Lung (tissue), 12 donors: ENCODE results near the gene NBL1. TPM values are rescaled to one million over a fixed set of nuclear protein-coding genes. Genes with fewer than 3 reads are reported as not detected.
"Not testable (repeated sequence)": the region's sequence is repeated elsewhere in the genome, so short reads cannot be mapped to it uniquely, and the experiment has no call there.

Source experiments
- ATAC-seq: fragments of 200-7000 bp; cut with Tn5 transposase; one replicate; pipeline ENCODE4 v1.9.1; 2020; ENCODE audit warnings: moderate number of reproducible peaks; ENCODE audit not compliant: insufficient read depth, low FRiP score
- DNase-seq, 3 donors: peaks; one replicate each; pipeline ENCODE4 v3.0.0-alpha.2; 2013 to 2017
- H3K27ac ChIP-seq, 2 donors: one replicate each; pipeline ENCODE4 v1.5.1; 2013; ENCODE audit warnings: mild to moderate bottlenecking in 2 of 2, moderate library complexity in 2 of 2, control low read depth in 1 of 2, inconsistent platforms in 1 of 2, low read depth in 1 of 2, low read length in 1 of 2
- H3K27me3 ChIP-seq, 3 donors: one replicate each; pipeline ENCODE4 v1.5.1; 2013; ENCODE audit warnings: low read length in 2 of 3; ENCODE audit not compliant: control insufficient read depth in 3 of 3, insufficient read depth in 3 of 3
- H3K36me3 ChIP-seq, 4 donors: one replicate each; pipeline ENCODE4 v1.5.1; 2013; ENCODE audit warnings: low read length in 4 of 4, mild to moderate bottlenecking in 1 of 4, moderate library complexity in 1 of 4; ENCODE audit not compliant: control insufficient read depth in 4 of 4, insufficient read depth in 4 of 4
- H3K4me1 ChIP-seq, 5 donors: one replicate each; pipeline ENCODE4 v1.5.1; 2013; ENCODE audit warnings: low read length in 5 of 5, mild to moderate bottlenecking in 2 of 5, moderate library complexity in 1 of 5; ENCODE audit not compliant: control insufficient read depth in 5 of 5, insufficient read depth in 5 of 5
- H3K4me3 ChIP-seq: one replicate; pipeline ENCODE4 v1.5.1; 2013; ENCODE audit warnings: mild to moderate bottlenecking, control low read depth, moderate library complexity
- H3K9ac ChIP-seq, 2 donors: one replicate each; pipeline ENCODE4 v1.5.1; 2013; ENCODE audit warnings: low read length in 2 of 2, control low read depth in 1 of 2; ENCODE audit not compliant: insufficient read depth in 1 of 2
- H3K9me3 ChIP-seq, 4 donors: one replicate each; pipeline ENCODE4 v1.5.1; 2013; ENCODE audit warnings: low read length in 3 of 4, mild to moderate bottlenecking in 1 of 4, moderate library complexity in 1 of 4; ENCODE audit not compliant: control insufficient read depth in 4 of 4, insufficient read depth in 3 of 4
- WGBS, 2 donors: extraction: QIAGEN DNeasy Blood & Tissue Kit; methylation state at CpG; one replicate each; pipeline ENCODE4 v1.1.7; 2013; 5-methylcytosine and 5-hydroxymethylcytosine counted together
- polyA plus RNA-seq, 2 donors: library from polyadenylated mRNA; stranded (reverse); fragments of 200-250 nt; gene quantifications; one replicate each; pipeline ENCODE4 v1.2.1, GENCODE V29; 2013
- total RNA-seq, 2 donors: library from RNA; depleted of rRNA in 1 of 2; stranded (reverse); fragments of >200 nt in 1 of 2; gene quantifications; one replicate each; pipeline ENCODE4 v1.2.1, GENCODE V29; 2014 to 2021
- TF ChIP-seq, protein P1 (sequence below): IDR thresholded peaks from 2 replicates; pipeline ENCODE4 v1.5.1; 2012; ENCODE audit warnings: mild to moderate bottlenecking; ENCODE audit errors: control extremely low read depth, extremely low read depth
- donor health status: control.
- donor health status: control.
- donor health status: Bipolar disorder and iron deficiency.
- donor health status: healthy.
- donor health status: DM: yes; HTN: yes; CAD: no.

The NBL1 gene
- total and polyA plus RNA-seq, 4 donors = 48.0 to 133 (median 104) TPM

DNA sequence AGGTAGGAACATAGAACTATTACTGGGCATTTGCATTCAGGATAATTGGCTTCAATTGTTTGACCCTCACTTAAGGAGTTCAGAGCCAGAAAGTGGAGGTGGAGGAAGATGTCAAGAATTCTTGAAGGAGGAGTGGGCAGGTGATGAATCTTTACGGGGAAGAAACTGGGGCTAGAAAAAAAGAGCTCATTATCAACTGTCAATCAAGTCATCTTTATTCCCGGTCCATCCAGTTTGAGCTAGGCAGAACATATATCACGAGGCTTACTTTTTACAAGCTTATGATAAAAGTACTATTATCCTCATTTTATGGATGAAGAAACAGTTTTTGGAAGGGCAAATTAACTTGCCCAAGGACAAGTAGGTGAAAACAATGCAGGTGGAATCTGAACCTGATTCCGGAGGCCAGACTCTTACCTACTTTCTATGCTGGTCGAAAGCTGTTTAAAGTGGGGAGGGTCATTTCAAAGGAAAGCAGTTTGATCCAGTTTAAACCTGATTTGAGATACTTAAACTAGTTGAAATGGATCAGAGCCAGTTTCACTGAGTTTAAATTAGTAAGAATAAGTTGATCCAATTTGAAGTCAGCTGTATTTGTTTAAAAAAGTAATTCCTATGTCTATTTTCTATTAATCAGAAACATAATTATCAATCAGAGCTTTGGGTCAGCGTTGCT lies 13.3 kb upstream of the NBL1 start:
- Histone ChIP-seq H3K9me3 (no peaks in the 10 kb centered on the region), H3K9ac (no peak overlapping the region), H3K27ac (no peak overlapping the region), H3K4me1 (peaks cover 0 to 19% (median 2%) of the 10 kb centered on the region in 5 donors), H3K36me3 (peaks cover 11 to 17% (median 12%) of the 10 kb centered on the region in 4 donors), H3K4me3 (no peak overlapping the region), H3K27me3 (no peaks in the 10 kb centered on the region)
- ATAC-seq (no peak), DNase-seq (no peak)
- 84 to 87% methylated on average over 6 of the region's 6 CpGs for WGBS, 2 donors
- TF ChIP-seq, protein P1, sequence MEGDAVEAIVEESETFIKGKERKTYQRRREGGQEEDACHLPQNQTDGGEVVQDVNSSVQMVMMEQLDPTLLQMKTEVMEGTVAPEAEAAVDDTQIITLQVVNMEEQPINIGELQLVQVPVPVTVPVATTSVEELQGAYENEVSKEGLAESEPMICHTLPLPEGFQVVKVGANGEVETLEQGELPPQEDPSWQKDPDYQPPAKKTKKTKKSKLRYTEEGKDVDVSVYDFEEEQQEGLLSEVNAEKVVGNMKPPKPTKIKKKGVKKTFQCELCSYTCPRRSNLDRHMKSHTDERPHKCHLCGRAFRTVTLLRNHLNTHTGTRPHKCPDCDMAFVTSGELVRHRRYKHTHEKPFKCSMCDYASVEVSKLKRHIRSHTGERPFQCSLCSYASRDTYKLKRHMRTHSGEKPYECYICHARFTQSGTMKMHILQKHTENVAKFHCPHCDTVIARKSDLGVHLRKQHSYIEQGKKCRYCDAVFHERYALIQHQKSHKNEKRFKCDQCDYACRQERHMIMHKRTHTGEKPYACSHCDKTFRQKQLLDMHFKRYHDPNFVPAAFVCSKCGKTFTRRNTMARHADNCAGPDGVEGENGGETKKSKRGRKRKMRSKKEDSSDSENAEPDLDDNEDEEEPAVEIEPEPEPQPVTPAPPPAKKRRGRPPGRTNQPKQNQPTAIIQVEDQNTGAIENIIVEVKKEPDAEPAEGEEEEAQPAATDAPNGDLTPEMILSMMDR = no peak

DNA sequence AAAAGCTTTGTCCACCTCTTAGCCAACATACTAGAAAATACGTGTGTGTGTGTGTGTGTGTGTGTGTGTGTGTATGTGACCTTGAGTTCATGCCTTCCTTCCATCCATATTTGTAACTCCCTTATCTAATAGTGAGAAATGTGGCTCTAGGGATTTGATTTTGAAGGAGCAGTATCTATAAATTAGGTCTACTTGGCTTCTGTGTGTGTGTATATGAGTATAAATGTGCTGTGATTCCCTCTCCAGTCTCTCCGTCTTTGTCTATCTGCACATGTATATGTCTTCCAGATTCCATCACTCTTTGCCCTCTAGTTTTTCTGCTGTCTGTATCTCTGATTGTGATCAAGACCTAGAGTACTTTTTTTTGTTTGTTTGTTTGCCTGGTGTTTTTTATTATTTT lies 11.9 kb upstream of the NBL1 start:
- Histone ChIP-seq H3K4me3 (no peak overlapping the region), H3K9me3 (no peaks in the 10 kb centered on the region), H3K36me3 (peaks cover 3 to 11% (median 6%) of the 10 kb centered on the region in 4 donors), H3K27me3 (no peaks in the 10 kb centered on the region), H3K9ac (no peak overlapping the region), H3K27ac (no peak overlapping the region), H3K4me1 (peaks cover 0 to 17% (median 0%) of the 10 kb centered on the region in 5 donors)
- ATAC-seq (no peak), DNase-seq (no peak)
- WGBS, 2 donors = 79 to 100% methylated on average over 2 of the region's 2 CpGs
- TF ChIP-seq, protein P1 = no peak

DNA sequence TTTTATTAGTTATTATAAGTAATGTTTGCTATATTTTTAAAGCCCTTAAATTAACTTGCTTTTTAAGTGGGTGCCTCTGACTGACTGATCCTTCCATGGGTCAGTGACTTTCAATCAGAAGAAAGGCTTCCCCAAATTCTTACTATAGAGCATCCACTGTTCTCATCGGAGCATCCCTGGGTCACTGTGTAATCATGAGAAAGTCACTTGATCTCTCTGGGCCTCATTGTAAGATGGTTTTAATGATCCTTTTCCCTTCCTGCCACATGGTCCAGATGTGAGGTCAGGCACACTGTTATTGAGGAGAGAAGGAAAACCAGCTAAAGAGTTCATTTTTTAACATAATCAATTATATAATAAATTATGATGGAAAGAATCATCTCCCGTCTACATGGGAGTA lies 11.0 kb upstream of the NBL1 start:
- H3K27me3 ChIP-seq = no peaks in the 10 kb centered on the region
- 94% methylated on average over 2 of the region's 2 CpGs for WGBS, 2 donors
- no peak overlapping the region for H3K4me3 ChIP-seq
- no peak overlapping the region for H3K27ac ChIP-seq
- H3K4me1 ChIP-seq = peaks cover 0 to 17% (median 0%) of the 10 kb centered on the region in 5 donors
- TF ChIP-seq, protein P1 = no peak
- H3K9me3 ChIP-seq = no peaks in the 10 kb centered on the region
- no peak overlapping the region for H3K9ac ChIP-seq
- H3K36me3 ChIP-seq = peaks cover 0 to 5% (median 3%) of the 10 kb centered on the region in 4 donors
- ATAC-seq (no peak), DNase-seq (no peak)

DNA sequence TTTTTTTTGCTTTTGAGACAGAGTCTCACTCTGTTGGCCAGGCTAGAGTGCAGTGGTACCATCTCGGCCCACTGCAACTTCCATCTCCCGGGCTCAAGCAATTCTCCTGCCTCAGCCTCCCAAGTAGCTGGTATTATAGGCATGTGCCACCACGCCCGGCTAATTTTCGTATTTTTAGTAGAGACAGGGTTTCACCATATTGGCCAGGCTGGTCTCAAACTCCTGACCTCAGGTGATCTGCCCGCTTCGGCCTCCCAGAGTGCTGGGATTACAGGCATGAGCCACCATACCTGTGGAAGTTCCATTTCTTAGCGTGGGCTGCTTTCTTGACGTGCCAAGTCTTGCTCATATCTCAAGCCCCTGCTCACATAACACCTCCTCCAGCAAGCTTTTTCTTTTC lies 9.0 kb upstream of the NBL1 start:
- H3K27me3 ChIP-seq, H3K36me3 ChIP-seq, H3K9me3 ChIP-seq, H3K4me3 ChIP-seq, ATAC-seq, H3K9ac ChIP-seq, H3K4me1 ChIP-seq, H3K27ac ChIP-seq, DNase-seq: not testable (repeated sequence)
- 94 to 96% methylated on average over 9 of the region's 9 CpGs for WGBS, 2 donors
